Activated CD8-positive, alpha-beta memory T cell treated with anti-CD3 and anti-CD28 coated beads for 36 hours (primary cell): ENCODE results near the gene TMEM107. TPM values are rescaled to one million over a fixed set of nuclear protein-coding genes. Genes with fewer than 3 reads are reported as not detected.

Source experiments
- CTCF ChIA-PET: fragments of 350-600 bp; sonication (Branson Sonifier 250); formaldehyde crosslinking; loops from one replicate; lab custom pipeline; 2021; ENCODE audit warnings: antibody characterized with exemption; lab: Charles Lee
- POLR2A ChIA-PET: fragments of 350-600 bp; sonication (Branson Sonifier 250); formaldehyde crosslinking; loops from one replicate; lab custom pipeline; 2021; ENCODE audit warnings: antibody characterized with exemption; lab: Charles Lee
- total RNA-seq, 2 experiments: library from RNA; stranded (reverse); gene quantifications; one replicate each; pipeline ENCODE4 v1.2.3, GENCODE V29; 2021

TMEM107 gene
- total RNA-seq, 2 experiments from 2014 or later: 20.2 to 21.0 TPM

DNA sequence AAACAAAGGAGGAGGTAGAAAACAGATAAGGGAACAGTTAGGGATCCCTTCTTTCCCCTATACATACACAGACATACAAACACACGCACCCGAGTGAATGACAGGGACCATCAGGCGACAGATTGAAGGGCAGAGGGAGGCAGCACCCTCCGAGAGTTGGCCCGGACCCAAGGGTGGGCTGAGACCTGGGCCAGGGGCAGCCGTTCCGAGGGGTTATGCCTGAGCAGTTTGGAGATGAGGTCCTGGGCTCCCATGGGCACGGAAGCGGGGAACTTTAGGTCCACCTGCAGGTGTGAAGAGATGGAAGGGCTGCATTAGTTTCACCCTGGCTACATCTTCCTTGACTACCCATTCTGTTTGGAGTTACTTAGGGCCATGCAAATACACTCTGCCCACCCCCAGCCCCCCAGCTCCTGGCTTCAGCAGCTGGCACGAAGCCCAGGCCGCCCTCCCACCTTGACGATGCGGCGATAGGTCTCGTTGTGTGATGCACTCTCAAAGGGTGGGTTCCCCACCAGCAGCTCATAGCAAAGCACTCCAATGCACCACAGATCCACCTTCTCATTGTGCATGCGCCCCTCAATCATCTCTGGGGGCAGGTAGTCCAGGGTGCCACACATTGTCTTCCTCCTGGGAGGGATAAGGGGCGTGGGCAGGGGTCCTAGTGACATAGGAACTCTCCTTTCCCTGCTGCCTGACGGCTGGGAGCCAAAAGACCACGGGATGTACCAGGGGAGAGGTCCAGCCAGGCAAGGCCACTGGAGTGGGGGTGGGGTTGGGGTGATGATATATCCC is 28.8 kb upstream of the TMEM107 start:
- POLR2A ChIA-PET: interaction anchor here (0.6 to 1.4 kb wide), 2 partner anchors 10 to 12 kb away, joined by 3 to 5 read pairs; no protein-coding TSS in a partner anchor
- CTCF ChIA-PET: interaction anchor here (1.5 kb wide), 1 partner anchor 10 kb away, joined by 5 read pairs; no protein-coding TSS in a partner anchor

DNA sequence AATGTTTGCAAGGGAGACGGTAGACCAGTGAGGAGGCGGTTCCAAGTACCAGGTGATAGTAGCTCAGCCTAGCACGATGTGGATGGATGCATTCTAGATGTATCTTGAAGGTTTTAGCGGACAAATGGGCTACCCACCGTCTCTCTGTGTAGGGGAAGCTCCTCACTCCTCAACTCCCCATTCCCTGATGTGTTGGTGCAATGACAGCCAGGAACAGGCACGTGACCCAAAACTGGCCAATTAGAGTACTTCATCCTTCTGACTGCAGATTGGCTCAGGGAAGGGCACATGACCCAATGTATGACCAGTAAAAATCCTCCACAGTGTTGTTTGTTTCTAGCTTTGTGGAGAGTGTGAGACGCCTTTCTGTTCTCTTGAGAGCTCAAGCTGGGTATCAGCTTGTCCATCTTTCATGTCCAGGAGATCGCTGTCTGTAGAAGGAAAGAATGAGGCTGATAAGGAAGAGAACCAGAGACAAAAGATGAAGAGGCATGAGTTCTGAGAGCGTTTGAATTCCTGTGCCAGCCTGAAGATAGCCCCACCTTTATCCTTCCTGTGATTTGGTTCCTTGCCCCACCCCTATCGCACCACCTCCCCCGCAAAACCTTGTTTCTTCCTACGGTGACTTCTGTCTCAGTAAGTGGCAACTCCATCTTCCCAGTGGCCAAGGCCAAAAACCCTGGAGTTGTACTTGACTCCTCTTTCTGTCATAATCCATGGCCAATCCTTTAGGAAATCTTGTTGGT is 16.1 kb upstream of the TMEM107 start:
- ChIA-PET POLR2A (interaction anchor here (1.1 to 1.6 kb wide), 3 partner anchors 7 to 31 kb away, joined by 3 to 4 read pairs (median 3); no protein-coding TSS in a partner anchor), CTCF (interaction anchor here (0.7 to 0.8 kb wide), 2 partner anchors 7 to 32 kb away, joined by 3 read pairs; no protein-coding TSS in a partner anchor)

DNA sequence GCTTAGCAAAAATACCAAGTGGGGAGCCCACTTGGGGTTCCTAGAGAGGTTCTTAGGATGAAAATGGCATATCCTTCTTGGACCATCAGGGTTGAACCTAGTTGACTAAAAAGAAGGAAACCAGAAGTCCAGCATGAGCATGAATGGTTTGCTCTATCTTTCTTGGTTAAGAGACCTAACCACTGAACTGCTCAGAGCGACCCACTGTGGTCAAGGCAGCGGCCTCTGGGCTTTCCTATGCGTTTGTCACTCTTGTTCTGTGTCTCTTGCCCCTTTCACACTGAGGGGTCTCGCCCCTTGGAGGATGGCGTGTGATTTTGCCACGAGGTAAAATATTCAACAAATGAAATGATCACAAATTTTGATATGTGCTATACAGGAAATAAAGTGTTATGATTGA is 14.3 kb upstream of the TMEM107 start:
- POLR2A ChIA-PET: interaction anchor here (0.6 to 1.5 kb wide), 6 partner anchors 9 to 71 kb away, joined by 3 to 14 read pairs (median 6); partner anchors contain the start of gene PFAS
- CTCF ChIA-PET: interaction anchor here (0.7 to 5.9 kb wide), 4 partner anchors 19 to 111 kb away, joined by 3 to 60 read pairs (median 4); no protein-coding TSS in a partner anchor

DNA sequence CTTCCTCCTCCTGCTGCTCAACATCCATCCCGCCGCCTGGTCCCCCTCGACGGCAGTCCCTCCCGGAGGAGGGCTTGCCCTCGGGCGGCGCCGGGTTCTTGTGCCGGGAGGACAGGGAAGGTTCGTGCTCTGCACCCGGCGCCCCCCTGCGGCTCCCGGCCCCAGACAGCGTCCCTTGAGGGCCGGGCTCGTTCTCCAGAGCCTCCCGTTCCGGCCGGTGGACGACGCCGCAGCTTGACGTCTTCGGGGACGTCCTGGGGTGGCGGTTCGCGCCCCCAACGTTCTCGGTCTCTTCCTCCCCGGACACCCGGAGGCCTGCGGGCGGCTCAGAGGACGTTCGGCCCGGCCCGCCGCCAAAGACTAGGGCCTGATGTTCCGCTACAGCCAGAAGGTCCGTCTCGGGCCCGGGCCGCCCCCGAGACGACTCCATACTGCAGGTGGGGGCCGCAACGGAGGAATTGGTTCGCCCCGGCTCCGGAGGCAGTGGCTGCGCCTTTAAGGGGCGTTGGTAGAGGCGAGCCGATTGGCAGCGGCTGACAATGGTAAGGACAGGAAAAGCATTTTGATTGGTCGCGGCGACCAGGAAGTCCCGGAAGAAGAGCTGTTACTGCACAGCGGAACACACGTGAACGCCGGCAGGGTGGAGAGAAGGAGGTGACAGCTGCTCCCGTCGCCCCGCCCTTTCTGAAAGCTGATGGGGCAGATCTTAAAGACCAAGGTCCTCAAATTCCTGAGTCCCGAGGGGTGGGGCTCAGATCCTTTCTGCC is 13.7 kb upstream of the TMEM107 start, which contains the start of gene BORCS6:
TSS of gene BORCS6 (minus strand) at position 470 of the 767 bp plus-strand sequence. CDS start at position 430, 40 bp downstream.
- POLR2A ChIA-PET: interaction anchor here (0.6 to 1.5 kb wide), 9 partner anchors 8 to 975 kb away, joined by 3 to 14 read pairs (median 3); partner anchors contain the start of gene PFAS
- CTCF ChIA-PET: interaction anchor here (0.7 to 5.9 kb wide), 8 partner anchors 10 to 71 kb away, joined by 3 to 60 read pairs (median 4); partner anchors contain the start of gene PFAS

DNA sequence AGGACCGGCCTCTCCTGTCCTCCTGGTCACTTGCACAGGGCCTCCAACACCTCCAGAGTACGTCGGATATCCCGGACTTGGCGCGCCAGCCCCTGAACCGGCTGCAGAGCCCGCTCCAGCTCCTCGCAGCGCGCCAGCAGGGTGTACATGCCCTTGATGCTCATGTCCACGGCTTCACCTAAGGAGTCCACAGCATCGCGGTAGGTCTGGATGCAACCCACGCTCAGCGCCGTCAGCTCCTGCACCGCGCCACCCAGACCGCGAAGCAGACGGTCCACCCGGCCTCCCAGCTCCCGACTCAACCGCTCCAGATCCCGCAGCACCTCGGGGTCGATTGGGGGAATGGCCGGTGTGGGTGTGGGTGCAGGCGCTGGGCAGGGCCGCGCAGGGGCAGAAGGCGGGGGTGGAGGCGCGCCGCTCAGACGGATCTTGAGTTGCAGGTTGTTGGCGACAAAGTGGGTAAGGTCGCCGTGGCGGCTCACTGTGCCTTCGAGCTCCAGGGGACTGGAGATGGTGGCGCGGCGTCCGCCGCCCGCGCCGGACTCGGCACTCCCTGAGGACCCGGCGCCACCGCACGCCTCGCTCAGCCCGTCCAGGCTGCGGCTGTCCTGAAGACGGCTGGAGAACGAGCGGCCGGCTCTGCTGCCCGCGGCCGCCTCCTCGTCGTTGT is 13.0 kb upstream of the TMEM107 start:
- CTCF ChIA-PET: interaction anchor here (0.7 to 5.9 kb wide), 9 partner anchors 11 to 99 kb away, joined by 3 to 60 read pairs (median 4); partner anchors contain the start of genes PFAS and RANGRF
- POLR2A ChIA-PET: interaction anchor here (0.5 to 1.9 kb wide), 11 partner anchors 8 to 975 kb away, joined by 3 to 14 read pairs (median 4); partner anchors contain the start of genes AURKB and PFAS

DNA sequence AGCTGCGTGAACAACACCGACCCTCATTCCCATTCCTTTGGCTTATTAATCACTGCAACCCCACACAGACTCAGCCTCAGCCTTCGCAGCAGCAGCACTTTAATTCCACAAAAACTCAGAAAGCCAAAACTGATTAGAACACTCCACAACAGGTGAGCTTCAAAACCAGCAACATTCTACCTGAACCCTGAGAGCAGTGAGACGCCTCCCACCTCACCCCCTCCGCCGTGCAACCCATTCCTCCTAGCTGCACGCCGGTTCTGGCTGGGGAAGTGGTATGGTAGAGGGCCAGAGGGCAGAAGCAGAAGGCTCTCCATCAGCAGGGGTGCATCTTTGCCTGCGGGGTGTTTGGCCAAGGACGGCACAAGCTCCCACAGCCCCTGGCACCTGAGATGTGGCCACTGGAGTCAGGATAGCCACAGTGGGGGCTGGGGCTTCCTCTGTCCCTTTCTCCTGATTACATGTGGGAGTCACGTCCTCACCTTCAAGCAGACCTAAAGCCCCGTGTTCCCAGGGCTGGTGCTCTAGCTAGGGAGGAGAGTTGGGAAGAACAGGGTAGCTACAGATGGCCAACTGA is 12.2 kb upstream of the TMEM107 start:
- CTCF ChIA-PET: interaction anchor here (0.6 to 5.9 kb wide), 10 partner anchors 12 to 100 kb away, joined by 3 to 60 read pairs (median 4); partner anchors contain the start of genes ALOXE3, PFAS and RANGRF
- POLR2A ChIA-PET: interaction anchor here (0.5 to 1.9 kb wide), 9 partner anchors 15 to 70 kb away, joined by 3 to 11 read pairs (median 4); partner anchors contain the start of genes AURKB and PER1

DNA sequence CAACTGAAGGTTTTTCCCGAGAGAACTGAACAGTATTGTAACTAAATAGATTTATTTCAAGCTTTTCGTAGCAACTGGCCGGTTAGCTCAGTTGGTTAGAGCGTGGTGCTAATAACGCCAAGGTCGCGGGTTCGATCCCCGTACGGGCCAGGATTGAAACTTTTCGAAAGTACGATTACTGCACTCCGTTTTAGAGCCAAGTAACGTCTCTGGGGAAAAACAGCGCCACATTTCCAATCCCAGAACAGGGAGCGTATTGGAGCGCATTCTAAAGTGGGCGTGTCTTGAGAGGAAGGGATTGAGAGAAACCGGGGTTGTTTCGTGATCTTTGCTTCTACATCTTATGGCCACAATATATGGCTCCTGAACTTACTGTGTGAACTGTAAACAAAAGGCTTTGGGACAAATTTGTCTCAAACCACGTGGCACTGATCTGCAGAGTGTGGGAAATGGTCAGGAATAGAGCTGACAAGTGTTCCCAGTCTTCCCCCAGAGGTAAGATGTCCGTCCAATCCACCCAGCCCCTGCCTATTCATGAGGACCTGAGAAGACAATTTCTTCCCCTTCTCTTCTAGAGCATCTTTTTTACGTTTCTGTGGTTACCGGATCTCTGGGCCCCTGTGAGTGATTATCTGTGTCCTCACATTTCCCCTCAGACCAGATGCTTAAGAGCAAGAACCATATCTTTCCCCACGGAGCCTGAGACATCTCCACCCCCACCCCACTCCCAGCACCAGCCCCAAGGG is 11.5 kb upstream of the TMEM107 start:
- CTCF ChIA-PET: interaction anchor here (0.9 to 5.9 kb wide), 8 partner anchors 22 to 68 kb away, joined by 3 to 60 read pairs (median 4); partner anchors contain the start of gene ALOXE3
- POLR2A ChIA-PET: interaction anchor here (0.6 to 1.9 kb wide), 9 partner anchors 14 to 69 kb away, joined by 3 to 11 read pairs (median 5); partner anchors contain the start of genes AURKB, CTC1 and PER1

DNA sequence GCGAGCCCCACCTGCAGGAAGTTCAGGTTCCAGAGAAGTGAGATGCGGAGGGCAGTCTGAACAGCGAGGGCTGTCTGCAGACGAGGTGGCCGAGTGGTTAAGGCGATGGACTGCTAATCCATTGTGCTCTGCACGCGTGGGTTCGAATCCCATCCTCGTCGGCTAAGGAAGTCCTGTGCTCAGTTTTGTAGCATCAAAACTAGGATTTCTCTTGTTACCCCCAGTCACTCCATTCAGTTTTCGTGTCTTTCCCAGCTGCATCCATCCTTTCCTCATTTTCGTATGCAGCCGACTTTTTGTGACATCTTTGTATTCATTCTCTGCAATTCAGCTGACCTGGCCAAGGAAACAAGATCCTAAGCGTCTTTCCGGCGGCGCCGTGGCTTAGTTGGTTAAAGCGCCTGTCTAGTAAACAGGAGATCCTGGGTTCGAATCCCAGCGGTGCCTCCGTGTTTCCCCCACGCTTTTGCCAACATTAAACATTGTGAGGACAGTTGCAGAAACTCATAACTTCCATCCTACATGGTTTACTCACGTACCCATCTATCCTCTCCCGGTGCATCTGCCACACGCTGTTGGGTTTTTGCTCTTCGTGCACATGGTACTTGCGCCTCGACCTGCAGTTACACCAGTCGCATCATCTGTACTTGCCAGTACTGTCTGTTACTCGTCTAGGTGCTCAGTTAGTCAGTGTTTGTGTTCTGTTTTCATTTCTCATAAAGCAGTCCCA is 10.8 kb upstream of the TMEM107 start:
- POLR2A ChIA-PET: interaction anchor here (0.7 to 1.9 kb wide), 6 partner anchors 14 to 68 kb away, joined by 3 to 11 read pairs (median 6); partner anchors contain the start of genes AURKB and CTC1
- CTCF ChIA-PET: interaction anchor here (1.0 to 5.9 kb wide), 11 partner anchors 21 to 67 kb away, joined by 3 to 60 read pairs (median 4); partner anchors contain the start of genes ALOXE3 and CTC1

DNA sequence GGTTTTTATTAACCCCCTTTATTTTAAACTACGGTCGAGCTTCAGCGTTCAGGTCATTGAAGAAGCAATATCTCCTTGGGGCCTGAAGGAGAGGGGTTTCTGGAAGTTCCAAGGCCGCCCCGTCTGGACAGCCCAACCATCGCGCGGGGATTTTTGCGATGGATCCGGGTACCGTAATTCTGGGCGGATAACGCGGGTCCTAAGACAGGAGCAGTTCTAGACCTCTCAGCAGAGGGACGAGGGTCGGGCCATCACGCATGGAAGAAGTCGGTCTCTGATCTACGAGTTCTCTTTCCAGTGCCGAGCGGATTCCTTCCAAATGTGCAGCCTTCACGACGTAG is 10.2 kb upstream of the TMEM107 start:
- POLR2A ChIA-PET: interaction anchor here (1.0 to 1.8 kb wide), 3 partner anchors 13 to 67 kb away, joined by 3 to 9 read pairs (median 6); partner anchors contain the start of gene CTC1

DNA sequence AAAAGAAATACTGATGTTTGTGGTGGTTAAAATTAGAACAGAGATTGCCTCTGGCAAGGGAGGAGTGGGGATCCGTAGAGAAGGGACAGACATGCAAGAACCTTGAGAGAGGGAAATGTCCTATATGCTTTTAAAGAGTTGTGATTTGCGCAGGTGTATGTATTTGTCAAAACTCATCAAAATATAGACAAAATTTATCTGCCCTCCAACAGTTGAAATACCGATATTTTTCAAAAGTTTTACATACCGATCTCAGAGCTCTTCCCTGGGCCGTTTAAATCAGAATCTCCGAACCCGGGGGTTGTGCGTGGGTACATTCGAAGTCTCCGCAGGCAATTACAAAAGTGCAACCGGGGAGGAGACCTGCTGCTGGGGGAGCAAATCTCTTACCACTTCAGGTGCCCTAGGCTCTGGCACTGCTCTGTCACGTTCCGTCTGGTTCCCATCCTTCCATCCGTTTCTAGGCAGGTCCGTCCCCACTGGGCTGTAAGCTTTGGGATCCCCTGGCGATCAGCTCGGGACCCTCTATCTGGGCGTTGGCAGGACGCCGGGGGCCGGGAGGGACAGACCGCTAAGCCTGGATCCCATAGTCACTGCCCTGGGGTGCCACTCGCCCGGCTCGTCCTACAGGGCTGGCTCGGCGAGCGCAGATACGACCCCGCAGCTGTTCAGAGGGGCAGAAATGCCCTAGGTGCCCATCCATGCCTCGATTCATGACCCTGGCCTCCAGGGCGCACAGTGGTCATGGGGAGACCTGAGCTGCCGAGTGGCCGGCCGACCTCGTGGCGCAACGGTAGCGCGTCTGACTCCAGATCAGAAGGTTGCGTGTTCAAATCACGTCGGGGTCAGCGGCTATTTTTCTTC is 9.6 kb upstream of the TMEM107 start:
- POLR2A ChIA-PET: interaction anchor here (1.0 to 1.8 kb wide), 3 partner anchors 12 to 67 kb away, joined by 3 to 9 read pairs (median 6); partner anchors contain the start of gene CTC1

More for the DNA sequence above, 10.2 kb upstream of the TMEM107 start:
- CTCF ChIA-PET: interaction anchor here (1.0 to 5.9 kb wide), 9 partner anchors 21 to 67 kb away, joined by 3 to 60 read pairs (median 5); partner anchors contain the start of genes ALOXE3 and CTC1

DNA sequence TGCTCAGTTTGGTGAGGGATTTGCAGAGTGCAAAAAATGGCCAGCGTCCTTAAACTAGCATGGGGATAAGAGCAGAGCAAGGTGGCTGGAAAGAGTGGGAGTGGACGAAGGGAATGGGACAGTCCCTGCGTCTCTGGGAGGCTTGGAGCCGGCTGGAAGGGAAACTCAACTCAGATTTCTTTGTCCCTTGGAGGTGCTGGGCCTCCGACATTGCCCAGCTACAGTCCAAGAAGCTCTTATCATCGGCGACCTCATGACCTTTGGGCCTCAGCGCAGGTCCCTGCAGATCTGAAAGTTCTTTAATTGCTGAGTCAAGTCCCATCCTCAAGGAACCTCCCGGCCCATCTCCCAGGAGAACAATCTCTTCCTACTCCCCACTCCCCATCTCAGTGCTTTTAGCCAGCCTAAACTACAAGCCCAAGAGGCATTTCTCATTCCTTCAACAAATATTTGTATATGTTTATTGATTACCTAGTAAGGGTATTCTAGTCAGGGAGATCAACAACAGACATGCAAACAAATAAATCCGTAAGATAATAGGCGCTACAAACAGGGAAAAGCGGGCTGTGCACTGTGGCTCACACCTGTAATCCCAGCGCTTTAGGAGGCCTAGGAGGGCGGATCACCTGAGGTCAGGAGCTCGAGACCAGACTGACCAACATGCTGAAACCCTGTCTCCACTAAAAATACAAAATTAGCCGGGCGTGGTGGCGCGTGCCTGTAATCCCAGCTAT is 985 bp upstream of the TMEM107 start:
- ChIA-PET CTCF (interaction anchor here (0.6 to 0.7 kb wide), 2 partner anchors 17 to 38 kb away, joined by 3 read pairs; no protein-coding TSS in a partner anchor), POLR2A (interaction anchor here (0.6 to 1.4 kb wide), 3 partner anchors 10 to 58 kb away, joined by 3 to 10 read pairs (median 4); no protein-coding TSS in a partner anchor)

More for the DNA sequence above, 9.6 kb upstream of the TMEM107 start:
- CTCF ChIA-PET: interaction anchor here (1.0 to 5.9 kb wide), 8 partner anchors 22 to 66 kb away, joined by 3 to 60 read pairs (median 5); partner anchors contain the start of genes ALOXE3 and CTC1

DNA sequence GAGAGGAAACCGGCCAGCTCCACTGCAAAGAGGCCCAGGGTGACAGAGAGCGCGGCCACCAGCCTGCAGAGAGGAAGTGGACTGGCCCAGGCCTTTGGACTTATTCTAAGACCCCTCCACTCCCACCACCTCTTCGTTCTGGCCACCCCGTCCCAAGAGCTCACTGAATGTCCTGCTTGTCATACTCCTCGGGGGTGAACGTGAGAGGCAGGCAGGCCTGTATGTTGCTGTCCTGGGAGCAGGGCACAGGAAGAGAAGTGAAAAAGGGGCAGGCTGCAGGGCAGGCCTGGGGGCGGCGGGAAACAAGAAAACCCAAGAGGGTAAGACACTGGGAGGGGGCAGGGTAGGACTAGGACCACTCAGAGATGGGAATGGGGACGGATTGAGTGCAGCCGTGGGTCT is 384 bp downstream of the TMEM107 start:
- CTCF ChIA-PET: interaction anchor here (1.0 kb wide), 1 partner anchor 57 kb away, joined by 3 read pairs; the partner anchor contains the start of gene ALOXE3
- POLR2A ChIA-PET: interaction anchor here (0.9 kb wide), 1 partner anchor 46 kb away, joined by 3 read pairs; no protein-coding TSS in a partner anchor

DNA sequence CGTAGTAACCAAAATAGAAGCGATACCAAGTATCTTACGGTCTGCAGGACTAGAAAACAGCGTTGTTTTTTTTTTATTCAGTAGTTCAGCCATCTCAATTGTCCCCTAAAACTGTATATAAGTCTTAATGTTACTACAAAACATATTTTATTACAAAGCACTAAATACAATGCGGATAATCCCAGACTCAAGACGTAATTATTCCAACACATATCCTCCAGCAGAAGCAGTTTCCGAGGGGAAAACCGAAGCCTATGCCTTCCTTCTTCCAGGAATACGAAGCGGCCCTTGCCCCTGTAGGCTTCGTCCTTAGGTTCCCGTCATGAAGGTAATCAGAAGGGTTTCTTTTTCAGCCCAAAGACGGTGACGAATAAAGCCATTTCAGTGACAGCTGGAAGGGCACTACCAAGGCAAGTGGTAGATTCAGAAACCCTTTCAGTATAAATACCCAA is 2.3 kb downstream of the TMEM107 start:
- POLR2A ChIA-PET: interaction anchor here (0.8 to 1.3 kb wide), 20 partner anchors 11 to 486 kb away, joined by 3 to 56 read pairs (median 10); partner anchors contain the start of genes BORCS6, CTC1, HES7 and PER1
- CTCF ChIA-PET: interaction anchor here (0.8 to 2.5 kb wide), 7 partner anchors 10 to 122 kb away, joined by 3 to 8 read pairs (median 5); partner anchors contain the start of genes HES7 and SLC25A35
